GM12875 (cell line): ENCODE results near the gene RNU6-1.

Experiments used
- H3K4me3 ChIP-seq: one replicate; pipeline ENCODE4 v1.5.1; 2011; ENCODE audit warnings: low read depth, low read length, control low read depth
- TF ChIP-seq, protein P1 (sequence below): IDR thresholded peaks from 2 replicates; pipeline ENCODE4 v1.5.1; 2011; ENCODE audit warnings: low read depth, mild to moderate bottlenecking, control low read depth, inconsistent platforms, low read length, moderate library complexity, borderline replicate concordance; ENCODE audit not compliant: insufficient read depth

The RNU6-1 gene

DNA sequence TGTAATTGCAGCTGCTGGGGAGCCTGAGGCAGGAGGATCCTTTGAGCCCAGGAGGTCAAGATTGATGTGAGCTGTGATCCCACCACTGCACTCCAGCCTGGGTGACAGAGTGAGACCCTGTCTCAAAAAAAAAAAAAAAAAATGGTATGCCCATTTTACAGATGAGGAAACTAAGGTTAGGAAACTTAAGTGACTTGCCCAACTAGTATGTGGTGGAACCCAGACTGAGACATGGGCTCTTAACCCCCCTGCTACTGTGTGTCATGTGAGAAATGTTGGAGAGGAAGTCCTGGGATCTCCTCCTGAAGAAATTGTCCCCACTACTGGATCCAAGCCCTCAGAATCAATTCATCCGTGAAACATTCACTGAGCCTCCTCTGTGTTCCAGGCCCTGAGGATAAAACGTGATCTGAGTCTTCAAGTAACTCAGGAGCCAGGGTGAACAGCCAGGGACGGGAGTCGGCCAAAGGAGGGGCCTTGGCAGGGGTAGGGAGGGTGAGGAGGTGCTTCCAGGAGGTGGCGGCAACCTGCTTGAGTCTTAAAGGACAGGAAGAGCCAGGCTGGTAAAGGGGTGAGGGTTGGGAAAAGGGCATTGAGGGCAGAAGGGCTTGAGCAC, 19.6 kb upstream of the RNU6-1 start:
- TF ChIP-seq, protein P1, sequence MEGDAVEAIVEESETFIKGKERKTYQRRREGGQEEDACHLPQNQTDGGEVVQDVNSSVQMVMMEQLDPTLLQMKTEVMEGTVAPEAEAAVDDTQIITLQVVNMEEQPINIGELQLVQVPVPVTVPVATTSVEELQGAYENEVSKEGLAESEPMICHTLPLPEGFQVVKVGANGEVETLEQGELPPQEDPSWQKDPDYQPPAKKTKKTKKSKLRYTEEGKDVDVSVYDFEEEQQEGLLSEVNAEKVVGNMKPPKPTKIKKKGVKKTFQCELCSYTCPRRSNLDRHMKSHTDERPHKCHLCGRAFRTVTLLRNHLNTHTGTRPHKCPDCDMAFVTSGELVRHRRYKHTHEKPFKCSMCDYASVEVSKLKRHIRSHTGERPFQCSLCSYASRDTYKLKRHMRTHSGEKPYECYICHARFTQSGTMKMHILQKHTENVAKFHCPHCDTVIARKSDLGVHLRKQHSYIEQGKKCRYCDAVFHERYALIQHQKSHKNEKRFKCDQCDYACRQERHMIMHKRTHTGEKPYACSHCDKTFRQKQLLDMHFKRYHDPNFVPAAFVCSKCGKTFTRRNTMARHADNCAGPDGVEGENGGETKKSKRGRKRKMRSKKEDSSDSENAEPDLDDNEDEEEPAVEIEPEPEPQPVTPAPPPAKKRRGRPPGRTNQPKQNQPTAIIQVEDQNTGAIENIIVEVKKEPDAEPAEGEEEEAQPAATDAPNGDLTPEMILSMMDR = no peak
- H3K4me3 ChIP-seq = no peak overlapping the region

- no peak overlapping the region for H3K4me3 ChIP-seq
- TF ChIP-seq, protein P1 = no peak
Measured at GRCh38 chr15:67857220-67857619, 17.4 kb upstream of the RNU6-1 start.

DNA sequence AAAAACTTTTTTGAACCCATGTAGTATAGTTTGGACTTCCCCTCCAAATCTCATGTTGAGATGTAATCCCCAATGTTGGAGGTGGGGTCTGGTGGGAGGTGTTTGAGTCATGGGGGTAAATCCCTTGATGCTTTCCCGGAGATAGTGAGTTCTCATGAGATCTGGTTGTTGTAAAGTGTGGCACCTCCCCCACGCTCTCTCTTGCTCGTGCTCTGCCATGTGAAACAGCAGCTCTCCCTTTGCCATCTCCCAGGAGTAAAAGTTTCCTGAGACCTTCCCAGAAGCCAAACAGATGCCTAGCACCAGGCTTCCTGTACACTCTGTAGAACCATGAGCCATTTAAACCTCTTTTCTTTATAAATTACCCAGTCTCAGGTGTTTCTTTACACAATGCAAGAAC, 16.0 kb upstream of the RNU6-1 start:
- TF ChIP-seq, protein P1 = no peak
- H3K4me3 ChIP-seq = no peak overlapping the region

GRCh38 chr15:67854358-67854757, 14.5 kb upstream of the RNU6-1 start:
- no peak overlapping the region for H3K4me3 ChIP-seq
- TF ChIP-seq, protein P1 = no peak

GRCh38 chr15:67853454-67853853, 13.6 kb upstream of the RNU6-1 start:
- TF ChIP-seq, protein P1 = no peak
- no peak overlapping the region for H3K4me3 ChIP-seq

GRCh38 chr15:67852418-67852817, 12.6 kb upstream of the RNU6-1 start:
- TF ChIP-seq, protein P1 = no peak
- H3K4me3 ChIP-seq = no peak overlapping the region

DNA sequence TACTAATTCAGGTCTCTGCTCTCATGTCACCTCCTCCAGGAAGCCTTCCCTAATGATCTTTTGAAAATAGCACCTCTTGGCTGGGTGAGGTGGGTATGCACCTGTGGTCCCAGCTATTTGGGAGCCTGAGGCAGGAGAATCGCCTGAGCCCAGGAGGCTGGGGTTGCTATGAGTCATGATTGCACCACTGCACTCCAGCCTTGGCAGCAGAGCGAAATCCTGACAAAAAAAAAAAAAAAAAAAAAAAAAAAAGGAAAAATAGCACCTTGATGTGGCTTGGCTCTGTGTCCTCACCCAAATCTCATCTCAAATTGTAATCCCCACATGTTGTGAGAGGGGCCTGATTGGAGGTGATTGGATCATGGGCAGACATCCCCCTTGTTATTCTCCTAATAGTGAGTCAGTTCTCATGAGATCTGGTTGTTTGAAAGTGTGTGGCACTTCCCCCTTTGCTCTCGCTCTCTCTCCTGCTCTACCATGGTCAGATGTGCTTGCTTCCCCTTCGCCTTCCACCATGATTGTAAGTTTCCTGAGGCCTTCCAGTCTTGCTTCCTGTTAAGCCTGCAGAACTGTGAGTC, 11.2 kb upstream of the RNU6-1 start:
- H3K4me3 ChIP-seq = no peak overlapping the region
- TF ChIP-seq, protein P1 = no peak
